HG02763 (cell line): ENCODE results near the gene ABLIM1.

ENCODE experiments used
- ATAC-seq: cut with Tn5 transposase; IDR thresholded peaks from one replicate; pipeline ENCODE4 v1.9.1; 2021; ENCODE audit warnings: mild to moderate bottlenecking, moderate library complexity; ENCODE audit not compliant: unreplicated experiment

The ABLIM1 gene

GRCh38 chr10:114499630-114500190, 158.4 kb downstream of the ABLIM1 start:
- no peak for ATAC-seq

- peak; percentile 14 for ATAC-seq
Measured at GRCh38 chr10:114499116-114499515, 159.0 kb downstream of the ABLIM1 start.

GRCh38 chr10:114498413-114499111, 159.5 kb downstream of the ABLIM1 start:
- peak; percentile 61 for ATAC-seq

- no peak for ATAC-seq
Measured at GRCh38 chr10:114495303-114495702, 162.8 kb downstream of the ABLIM1 start.

- no peak for ATAC-seq
Measured at GRCh38 chr10:114492351-114493037, 165.6 kb downstream of the ABLIM1 start.

GRCh38 chr10:114491933-114492332, 166.1 kb downstream of the ABLIM1 start:
- no peak for ATAC-seq

- ATAC-seq, result no peak
Measured at GRCh38 chr10:114491419-114491818, 166.7 kb downstream of the ABLIM1 start.

- no peak for ATAC-seq
Measured at GRCh38 chr10:114489521-114490310, 168.4 kb downstream of the ABLIM1 start.

GRCh38 chr10:114487815-114488536, 170.1 kb downstream of the ABLIM1 start:
- ATAC-seq, result no peak

- no peak for ATAC-seq
Measured at GRCh38 chr10:114486938-114487814, 170.9 kb downstream of the ABLIM1 start.

- ATAC-seq, result no peak
Measured at GRCh38 chr10:114485696-114486400, 172.2 kb downstream of the ABLIM1 start.

GRCh38 chr10:114483575-114483974, 174.5 kb downstream of the ABLIM1 start:
- no peak for ATAC-seq

GRCh38 chr10:114482480-114483304, 175.4 kb downstream of the ABLIM1 start:
- ATAC-seq, result no peak

GRCh38 chr10:114481055-114481454, 177.0 kb downstream of the ABLIM1 start:
- ATAC-seq, result no peak

- ATAC-seq, result no peak
Measured at GRCh38 chr10:114479836-114480235, 178.2 kb downstream of the ABLIM1 start.

- ATAC-seq, result no peak
Measured at GRCh38 chr10:114479307-114479706, 178.8 kb downstream of the ABLIM1 start.

GRCh38 chr10:114478281-114478680, 179.8 kb downstream of the ABLIM1 start:
- no peak for ATAC-seq

GRCh38 chr10:114477285-114477684, 180.8 kb downstream of the ABLIM1 start:
- no peak for ATAC-seq
